ENCODE results near the gene ABCD1. TPM values are rescaled to one million over a fixed set of nuclear protein-coding genes. Genes with fewer than 3 reads are reported as not detected.

The ABCD1 gene
- total and polyA plus RNA-seq, 10 donors: 5.1 to 28.1 (median 19.6) TPM

GRCh38 chrX:153731117-153731844 lies 6.6 kb downstream of the ABCD1 start:
- WGBS, 5 donors: 73 to 82% (median 79%) methylated on average over 6 of the region's 6 CpGs
- Histone ChIP-seq H3K9me3 (peaks cover 0 to 14% (median 4%) of the 10 kb centered on the region in 8 donors), H3K4me1 (peaks cover 14 to 39% (median 23%) of the 10 kb centered on the region in 6 donors), H3K27me3 (replicated peaks in 1 of 7) (no peaks in the 10 kb centered on the region), H3K36me3 (peaks cover 0 to 29% (median 1%) of the 10 kb centered on the region in 6 donors), H3K27ac (peak overlapping the region in 4 of 8 donors; percentile 9 to 66 (median 36)), H3K4me3 (no peak overlapping the region)
- DNase-seq: no peak
- TF ChIP-seq POLR2A (IDR thresholded peaks at IDR 0.05) (no peak), CTCF (IDR thresholded peaks at IDR 0.05 in 8 of 11, conservative IDR thresholded peaks at IDR 0.05 in 3 of 11) (no peak), POLR2AphosphoS5 (IDR thresholded peaks at IDR 0.05) (no peak)
- intact Hi-C loops (cut with DNase I; ENCODE audit: low total_unique reads): no loop called here

GRCh38 chrX:153731845-153732215 lies 7.2 kb downstream of the ABCD1 start:
- no peaks in the 10 kb centered on the region for H3K27me3 ChIP-seq (replicated peaks in 1 of 7)
- H3K36me3 ChIP-seq: peaks cover 0 to 35% (median 3%) of the 10 kb centered on the region in 6 donors
- peaks cover 12 to 34% (median 17%) of the 10 kb centered on the region in 6 donors for H3K4me1 ChIP-seq
- intact Hi-C loops (cut with DNase I; ENCODE audit: low total_unique reads): no loop called here
- no peak for DNase-seq
- TF ChIP-seq POLR2A (IDR thresholded peaks at IDR 0.05): no peak
- H3K4me3 ChIP-seq: no peak overlapping the region
- peaks cover 0 to 14% (median 4%) of the 10 kb centered on the region in 8 donors for H3K9me3 ChIP-seq
- peak overlapping the region in 5 of 8 donors; percentile 6 to 66 (median 36) for H3K27ac ChIP-seq
- 63 to 94% (median 90%) methylated on average over 3 of the region's 3 CpGs for WGBS, 5 donors

GRCh38 chrX:153732401-153732800 lies 7.7 kb downstream of the ABCD1 start:
- Histone ChIP-seq H3K4me3 (no peak overlapping the region), H3K9me3 (peaks cover 0 to 14% (median 4%) of the 10 kb centered on the region in 8 donors), H3K36me3 (peaks cover 0 to 40% (median 4%) of the 10 kb centered on the region in 6 donors), H3K27me3 (replicated peaks in 1 of 7) (no peaks in the 10 kb centered on the region), H3K4me1 (peaks cover 6 to 28% (median 12%) of the 10 kb centered on the region in 6 donors), H3K27ac (peak overlapping the region in 5 of 8 donors; percentile 6 to 66 (median 36))
- TF ChIP-seq POLR2AphosphoS5 (IDR thresholded peaks at IDR 0.05): peak in 1 of 3 donors; percentile 14
- no peak for TF ChIP-seq POLR2A (IDR thresholded peaks at IDR 0.05)
- DNase-seq: peak; percentile 59
- 76 to 85% (median 81%) methylated on average over 13 to 14 of the region's 14 CpGs; no CpG with 5 or more reads in 1 of the 5 donors for WGBS, 5 donors
- intact Hi-C loops (cut with DNase I; ENCODE audit: low total_unique reads): no loop called here

- TF ChIP-seq POLR2A (IDR thresholded peaks at IDR 0.05): no peak
- TF ChIP-seq CTCF (IDR thresholded peaks at IDR 0.05 in 8 of 11, conservative IDR thresholded peaks at IDR 0.05 in 3 of 11): no peak
- TF ChIP-seq POLR2AphosphoS5 (IDR thresholded peaks at IDR 0.05): no peak
- H3K4me1 ChIP-seq: peaks cover 0 to 14% (median 0%) of the 10 kb centered on the region in 6 donors
- peaks cover 0 to 14% (median 4%) of the 10 kb centered on the region in 8 donors for H3K9me3 ChIP-seq
- DNase-seq: peak; percentile 60
- H3K27me3 ChIP-seq (replicated peaks in 1 of 7): no peaks in the 10 kb centered on the region
- intact Hi-C loops (cut with DNase I; ENCODE audit: low total_unique reads): no loop called here
- WGBS, 5 donors: 72 to 87% (median 83%) methylated on average over 6 to 15 of the region's 15 CpGs
- H3K36me3 ChIP-seq: peaks cover 0 to 54% (median 4%) of the 10 kb centered on the region in 6 donors
- H3K4me3 ChIP-seq: no peak overlapping the region
- H3K27ac ChIP-seq: no peak overlapping the region
Measured at GRCh38 chrX:153733651-153734240, 9.1 kb downstream of the ABCD1 start.

GRCh38 chrX:153734871-153735270 lies 10.2 kb downstream of the ABCD1 start:
- Histone ChIP-seq H3K27me3 (replicated peaks in 1 of 7) (no peaks in the 10 kb centered on the region), H3K27ac (no peak overlapping the region), H3K4me1 (peaks cover 0 to 18% (median under 1%) of the 10 kb centered on the region in 6 donors), H3K4me3 (no peak overlapping the region), H3K9me3 (peaks cover 0 to 14% (median 4%) of the 10 kb centered on the region in 8 donors), H3K36me3 (peaks cover 0 to 55% (median 4%) of the 10 kb centered on the region in 6 donors)
- intact Hi-C loops (cut with DNase I; ENCODE audit: low total_unique reads): no loop called here
- WGBS, 5 donors: 88 to 100% (median 89%) methylated on average over 2 of the region's 2 CpGs
- TF ChIP-seq POLR2A (IDR thresholded peaks at IDR 0.05) (no peak), POLR2AphosphoS5 (IDR thresholded peaks at IDR 0.05) (no peak), CTCF (IDR thresholded peaks at IDR 0.05 in 8 of 11, conservative IDR thresholded peaks at IDR 0.05 in 3 of 11) (no peak)
- no peak for DNase-seq
